Type B pancreatic cell (in vitro differentiated cells): Measurements from ENCODE around the gene MCM5. TPM values are rescaled to one million over a fixed set of nuclear protein-coding genes. Genes with fewer than 3 reads are reported as not detected.

Experiments used
- DNase-seq: peaks from one replicate; pipeline ENCODE4 v3.0.0; 2021; ENCODE audit warnings: mixed read lengths; ENCODE audit not compliant: unreplicated experiment; ENCODE audit errors: extremely low spot score
- H3K27ac Mint-ChIP-seq: 2 replicates; pipeline ENCODE4 v1.8.0; 2021; ENCODE audit warnings: mild to moderate bottlenecking, mixed read lengths
- H3K27me3 Mint-ChIP-seq: 2 replicates; pipeline ENCODE4 v1.8.0; 2021; ENCODE audit warnings: mixed read lengths
- H3K36me3 Mint-ChIP-seq: 2 replicates; pipeline ENCODE4 v1.8.0; 2021; ENCODE audit warnings: mixed read lengths
- H3K4me1 Mint-ChIP-seq: one replicate; pipeline ENCODE4 v1.8.0; 2021; ENCODE audit warnings: mixed read lengths; ENCODE audit not compliant: unreplicated experiment
- H3K4me3 Mint-ChIP-seq: 2 replicates; pipeline ENCODE4 v1.8.0; 2021; ENCODE audit warnings: mild to moderate bottlenecking, mixed read lengths
- H3K9me3 Mint-ChIP-seq: 2 replicates; pipeline ENCODE4 v1.8.0; 2021; ENCODE audit warnings: mixed read lengths
- CTCF ChIP-seq: fragments of 200-600 bp; sonication (generic); conservative IDR thresholded peaks from 2 replicates; pipeline ENCODE4 v1.5.0; 2021; ENCODE audit warnings: antibody characterized with exemption, mild to moderate bottlenecking
- total RNA-seq: library from RNA; stranded (reverse); gene quantifications from 2 replicates; pipeline ENCODE4 v1.2.1, GENCODE V29; 2021; ENCODE audit warnings: low replicate concordance

MCM5 gene
- total RNA-seq, 1 donor from 2014 or later, result 98.0 TPM

GRCh38 chr22:35442471-35442870 lies 42.5 kb downstream of the MCM5 start:
- no peak overlapping the region for H3K27ac Mint-ChIP-seq
- no peak overlapping the region for H3K4me3 Mint-ChIP-seq
- H3K27me3 Mint-ChIP-seq, result no peaks in the 10 kb centered on the region
- no peak for DNase-seq
- H3K4me1 Mint-ChIP-seq, result peaks cover 27% of the 10 kb centered on the region
- no peaks in the 10 kb centered on the region for H3K9me3 Mint-ChIP-seq
- no peak for TF ChIP-seq CTCF
- H3K36me3 Mint-ChIP-seq, result no peaks in the 10 kb centered on the region

GRCh38 chr22:35443338-35443737 lies 43.4 kb downstream of the MCM5 start:
- H3K36me3 Mint-ChIP-seq, result no peaks in the 10 kb centered on the region
- no peaks in the 10 kb centered on the region for H3K9me3 Mint-ChIP-seq
- no peak overlapping the region for H3K4me3 Mint-ChIP-seq
- TF ChIP-seq CTCF, result no peak
- no peaks in the 10 kb centered on the region for H3K27me3 Mint-ChIP-seq
- no peak overlapping the region for H3K27ac Mint-ChIP-seq
- no peak for DNase-seq
- peaks cover 33% of the 10 kb centered on the region for H3K4me1 Mint-ChIP-seq

- H3K27ac Mint-ChIP-seq, result no peak overlapping the region
These were observed 44.1 kb downstream of the MCM5 start for GRCh38 chr22:35443790-35444684.

GRCh38 chr22:35444685-35445399 lies 44.9 kb downstream of the MCM5 start:
- Mint-ChIP-seq H3K4me1 (peaks cover 34% of the 10 kb centered on the region), H3K27ac (no peak overlapping the region), H3K27me3 (no peaks in the 10 kb centered on the region), H3K9me3 (no peaks in the 10 kb centered on the region), H3K36me3 (no peaks in the 10 kb centered on the region), H3K4me3 (no peak overlapping the region)
- DNase-seq, result no peak
- TF ChIP-seq CTCF, result no peak

More at GRCh38 chr22:35443790-35444684, 44.1 kb downstream of the MCM5 start:
- H3K4me3 Mint-ChIP-seq, result no peak overlapping the region
- no peaks in the 10 kb centered on the region for H3K36me3 Mint-ChIP-seq
- no peaks in the 10 kb centered on the region for H3K27me3 Mint-ChIP-seq
- DNase-seq, result no peak
- H3K4me1 Mint-ChIP-seq, result peaks cover 34% of the 10 kb centered on the region
- H3K9me3 Mint-ChIP-seq, result no peaks in the 10 kb centered on the region
- no peak for TF ChIP-seq CTCF

GRCh38 chr22:35445933-35446332 lies 46.0 kb downstream of the MCM5 start:
- no peak overlapping the region for H3K4me3 Mint-ChIP-seq
- H3K27ac Mint-ChIP-seq, result no peak overlapping the region

More at GRCh38 chr22:35445933-35446332, 46.0 kb downstream of the MCM5 start:
- no peaks in the 10 kb centered on the region for H3K27me3 Mint-ChIP-seq
- no peak for DNase-seq
- TF ChIP-seq CTCF, result no peak
- H3K4me1 Mint-ChIP-seq, result peaks cover 36% of the 10 kb centered on the region
- no peaks in the 10 kb centered on the region for H3K36me3 Mint-ChIP-seq
- H3K9me3 Mint-ChIP-seq, result no peaks in the 10 kb centered on the region
